Skeletal muscle satellite cell (primary cell): ENCODE measurements around the gene WWTR1.

Experiments
- H3K27me3 ChIP-seq: 2 replicates; pipeline ENCODE4 v1.7.0; 2013; ENCODE audit warnings: low read length; ENCODE audit not compliant: control insufficient read depth, insufficient read depth
- H3K36me3 ChIP-seq: 2 replicates; pipeline ENCODE4 v1.7.0; 2013; ENCODE audit warnings: mild to moderate bottlenecking, control low read depth, low read length; ENCODE audit not compliant: insufficient read depth
- H3K4me1 ChIP-seq: 2 replicates; pipeline ENCODE4 v1.7.0; 2013; ENCODE audit warnings: low read length; ENCODE audit not compliant: control insufficient read depth, insufficient read depth
- H3K4me2 ChIP-seq: 2 replicates; pipeline ENCODE4 v1.7.0; 2013; ENCODE audit warnings: mild to moderate bottlenecking, low read length
- H3K4me3 ChIP-seq: 2 replicates; pipeline ENCODE4 v1.7.0; 2013; ENCODE audit warnings: low read length
- H3K9ac ChIP-seq: 2 replicates; pipeline ENCODE4 v1.7.0; 2013; ENCODE audit warnings: mild to moderate bottlenecking, low read depth, low read length, moderate library complexity
- H3K9me3 ChIP-seq: replicated peaks from 2 replicates; pipeline ENCODE4 v1.7.0; 2013; ENCODE audit warnings: mild to moderate bottlenecking, control low read depth, low read length

The WWTR1 gene

GRCh38 chr3:149486726-149487125, 171.1 kb downstream of the WWTR1 start:
- Histone ChIP-seq H3K9ac (no peak overlapping the region), H3K4me3 (no peak overlapping the region), H3K4me1 (no peaks in the 10 kb centered on the region), H3K27me3 (no peaks in the 10 kb centered on the region), H3K9me3 (no peaks in the 10 kb centered on the region), H3K4me2 (no peak overlapping the region), H3K36me3 (no peaks in the 10 kb centered on the region)

GRCh38 chr3:149481491-149481890, 176.3 kb downstream of the WWTR1 start:
- H3K4me1 ChIP-seq, result peaks cover 9% of the 10 kb centered on the region
- H3K9me3 ChIP-seq, result no peaks in the 10 kb centered on the region
- H3K9ac ChIP-seq, result no peak overlapping the region
- no peaks in the 10 kb centered on the region for H3K27me3 ChIP-seq
- no peak overlapping the region for H3K4me2 ChIP-seq
- no peaks in the 10 kb centered on the region for H3K36me3 ChIP-seq
- no peak overlapping the region for H3K4me3 ChIP-seq

DNA sequence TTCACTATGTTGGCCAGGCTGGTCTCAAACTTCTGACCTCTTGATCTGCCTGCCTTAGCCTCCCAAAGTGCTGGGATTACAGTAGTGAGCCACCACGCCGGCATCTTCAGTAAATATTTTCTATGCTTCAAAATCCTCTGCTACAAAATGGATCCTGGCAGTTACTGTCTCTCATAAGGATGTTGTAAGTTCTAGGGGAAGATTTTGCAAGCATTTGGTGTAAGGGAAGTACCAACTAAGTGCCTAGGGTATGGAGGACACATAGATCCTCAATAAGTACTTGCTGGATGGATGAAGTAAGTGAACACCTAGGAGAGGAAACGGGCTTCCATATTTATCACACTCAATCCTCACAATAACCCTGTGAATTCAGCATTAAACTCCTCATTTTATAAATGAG, 176.8 kb downstream of the WWTR1 start:
- Histone ChIP-seq H3K9me3 (no peaks in the 10 kb centered on the region), H3K4me1 (peaks cover 9% of the 10 kb centered on the region), H3K9ac (no peak overlapping the region), H3K36me3 (no peaks in the 10 kb centered on the region), H3K4me3 (no peak overlapping the region), H3K4me2 (no peak overlapping the region), H3K27me3 (no peaks in the 10 kb centered on the region)

DNA sequence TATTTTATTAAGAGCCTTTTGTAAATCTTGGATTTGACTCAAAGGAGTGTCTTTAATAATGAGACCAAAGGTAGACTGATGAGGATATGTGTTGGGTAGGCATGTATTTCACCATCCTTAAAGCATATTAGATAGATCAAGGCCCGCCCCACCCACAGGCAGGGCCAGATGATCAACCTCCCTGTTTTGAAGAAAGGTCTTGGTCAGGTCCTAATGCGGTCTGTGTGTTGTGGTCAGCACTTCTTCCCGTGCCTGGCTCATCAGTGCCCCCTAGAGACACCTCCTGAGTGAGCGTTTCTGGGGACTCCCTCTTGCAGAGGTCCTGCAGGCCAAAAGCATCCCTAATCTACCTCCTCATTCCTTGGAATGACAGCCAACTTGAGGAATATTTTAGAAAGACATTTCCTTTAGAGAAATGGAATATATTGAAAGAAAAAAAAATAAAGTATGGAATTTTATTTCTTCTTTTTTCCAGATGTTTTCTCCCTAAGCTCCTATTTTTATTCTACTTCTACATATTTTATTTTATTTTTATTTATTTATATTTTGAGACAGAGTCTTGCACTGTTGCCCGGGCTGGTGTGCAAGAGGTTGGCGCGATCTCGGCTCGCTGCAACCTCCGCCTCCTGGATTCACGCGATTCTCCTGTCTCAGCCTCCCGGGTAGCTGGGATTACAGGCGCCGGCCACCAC, 177.4 kb downstream of the WWTR1 start:
- Histone ChIP-seq H3K4me3 (no peak overlapping the region), H3K36me3 (no peaks in the 10 kb centered on the region), H3K9me3 (no peaks in the 10 kb centered on the region), H3K4me1 (peaks cover 13% of the 10 kb centered on the region), H3K4me2 (no peak overlapping the region), H3K27me3 (no peaks in the 10 kb centered on the region), H3K9ac (peak overlapping the region; percentile 7)

- Histone ChIP-seq H3K9me3 (no peaks in the 10 kb centered on the region), H3K9ac (peak overlapping the region; percentile 7), H3K4me1 (peaks cover 20% of the 10 kb centered on the region), H3K27me3 (no peaks in the 10 kb centered on the region), H3K4me2 (no peak overlapping the region), H3K36me3 (no peaks in the 10 kb centered on the region), H3K4me3 (no peak overlapping the region)
These were observed 178.1 kb downstream of the WWTR1 start for GRCh38 chr3:149479621-149480325.

- Histone ChIP-seq H3K27me3 (no peaks in the 10 kb centered on the region), H3K4me2 (no peak overlapping the region), H3K4me3 (no peak overlapping the region), H3K36me3 (no peaks in the 10 kb centered on the region), H3K9me3 (no peaks in the 10 kb centered on the region), H3K9ac (no peak overlapping the region), H3K4me1 (peaks cover 55% of the 10 kb centered on the region)
These were observed 181.6 kb downstream of the WWTR1 start for GRCh38 chr3:149476225-149476624.

GRCh38 chr3:149475451-149476060, 182.3 kb downstream of the WWTR1 start:
- H3K9ac ChIP-seq, result no peak overlapping the region
- H3K4me1 ChIP-seq, result peaks cover 60% of the 10 kb centered on the region
- no peak overlapping the region for H3K4me3 ChIP-seq

DNA sequence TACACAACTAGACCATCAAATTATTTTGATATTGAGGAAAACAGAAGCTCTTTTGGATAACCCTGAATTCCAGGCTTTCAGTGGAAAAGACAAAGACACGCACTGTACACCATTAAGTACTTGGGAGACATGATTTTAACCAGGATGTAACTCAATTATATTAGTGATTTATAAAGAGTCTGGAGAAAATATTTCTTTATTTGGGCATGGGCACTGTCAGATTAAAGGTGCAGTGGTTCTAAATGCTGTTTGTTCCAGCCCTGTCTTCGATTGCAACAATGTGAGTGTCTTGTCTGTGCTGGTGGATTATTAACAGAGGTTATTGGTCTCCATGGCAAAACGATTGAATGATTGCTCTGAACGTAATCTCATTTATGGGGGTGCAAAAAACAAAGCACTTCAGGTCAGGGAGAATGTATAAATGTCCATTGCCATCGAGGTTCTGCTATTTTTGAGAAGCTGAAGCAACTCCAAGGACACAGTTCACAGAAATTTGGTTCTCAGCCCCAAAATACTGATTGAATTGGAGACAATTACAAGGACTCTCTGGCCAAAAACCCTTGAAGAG, 183.5 kb downstream of the WWTR1 start, which contains the start of gene TM4SF4:
TM4SF4 (plus strand) TSS at position 448 of the 568 bp plus-strand sequence. CDS start 181 bp downstream, outside the sequence.
- Histone ChIP-seq H3K36me3 (no peaks in the 10 kb centered on the region), H3K9me3 (no peaks in the 10 kb centered on the region), H3K9ac (peak within 1 kb of the TSS; percentile 53), H3K4me1 (peaks cover 59% of the 10 kb centered on the region), H3K27me3 (no peaks in the 10 kb centered on the region), H3K4me3 (peak within 1 kb of the TSS; percentile 23), H3K4me2 (peak within 1 kb of the TSS; percentile 56)

More at GRCh38 chr3:149475451-149476060, 182.3 kb downstream of the WWTR1 start:
- no peaks in the 10 kb centered on the region for H3K36me3 ChIP-seq
- H3K27me3 ChIP-seq, result no peaks in the 10 kb centered on the region
- no peak overlapping the region for H3K4me2 ChIP-seq
- no peaks in the 10 kb centered on the region for H3K9me3 ChIP-seq

- Histone ChIP-seq H3K36me3 (no peaks in the 10 kb centered on the region), H3K4me3 (peak overlapping the region; percentile 23), H3K9ac (peak overlapping the region; percentile 53), H3K9me3 (no peaks in the 10 kb centered on the region), H3K4me1 (peaks cover 66% of the 10 kb centered on the region), H3K27me3 (no peaks in the 10 kb centered on the region), H3K4me2 (peak overlapping the region; percentile 56)
These were observed 184.2 kb downstream of the WWTR1 start for GRCh38 chr3:149473357-149474249.

DNA sequence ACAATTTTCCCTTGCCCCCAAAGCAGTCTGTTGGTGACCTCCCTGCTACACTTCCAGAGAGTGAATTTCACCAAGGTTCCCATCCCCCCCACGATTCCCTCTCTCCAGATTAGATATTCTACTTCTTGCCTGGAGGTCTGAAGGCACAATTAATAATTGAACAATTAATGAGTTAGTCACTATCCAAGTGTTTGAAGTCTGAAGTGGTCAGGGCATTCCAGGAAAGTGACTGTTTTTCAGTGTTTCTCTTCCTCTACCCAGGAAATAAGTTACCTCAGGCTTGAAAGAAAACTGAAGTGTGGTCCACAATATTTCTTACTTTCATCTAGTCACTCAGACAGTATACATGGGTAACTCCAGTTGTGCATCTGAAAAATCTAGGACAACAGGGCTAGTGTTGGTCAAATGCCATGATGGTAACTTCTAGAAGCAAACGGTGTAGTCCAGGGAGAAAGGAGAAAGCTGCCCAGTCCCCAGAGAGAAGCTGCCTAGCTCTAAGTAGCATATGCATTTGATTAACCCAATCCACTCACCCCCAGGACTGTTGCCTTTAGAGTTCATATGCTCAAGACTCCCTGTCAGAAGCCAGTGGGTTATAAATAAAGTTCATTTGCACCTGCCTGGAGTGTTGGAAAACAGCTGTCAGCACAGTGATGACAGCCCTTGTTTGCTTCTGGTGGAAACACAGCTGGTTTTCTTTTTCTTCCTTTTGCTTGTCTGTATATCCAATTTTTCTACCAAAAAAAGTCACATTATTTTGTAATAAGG, 185.6 kb downstream of the WWTR1 start:
- H3K4me1 ChIP-seq, result peaks cover 80% of the 10 kb centered on the region

More for the DNA sequence above, 185.6 kb downstream of the WWTR1 start:
- H3K36me3 ChIP-seq, result no peaks in the 10 kb centered on the region
- H3K27me3 ChIP-seq, result no peaks in the 10 kb centered on the region
- peak overlapping the region; percentile 10 for H3K4me2 ChIP-seq
- H3K4me3 ChIP-seq, result no peak overlapping the region
- H3K9me3 ChIP-seq, result no peaks in the 10 kb centered on the region
- H3K9ac ChIP-seq, result peak overlapping the region; percentile 47
